Activated naive CD8-positive, alpha-beta T cell treated with anti-CD3 and anti-CD28 coated beads, Interleukin-2, amount 50 U/mL, for 16 hours (primary cell): Measurements from ENCODE around the gene UTP11.

Experiments
- DNase-seq: peaks from one replicate; pipeline ENCODE4 v3.0.0-alpha.2; 2020; ENCODE audit warnings: low read depth, low spot score

The UTP11 gene

DNA sequence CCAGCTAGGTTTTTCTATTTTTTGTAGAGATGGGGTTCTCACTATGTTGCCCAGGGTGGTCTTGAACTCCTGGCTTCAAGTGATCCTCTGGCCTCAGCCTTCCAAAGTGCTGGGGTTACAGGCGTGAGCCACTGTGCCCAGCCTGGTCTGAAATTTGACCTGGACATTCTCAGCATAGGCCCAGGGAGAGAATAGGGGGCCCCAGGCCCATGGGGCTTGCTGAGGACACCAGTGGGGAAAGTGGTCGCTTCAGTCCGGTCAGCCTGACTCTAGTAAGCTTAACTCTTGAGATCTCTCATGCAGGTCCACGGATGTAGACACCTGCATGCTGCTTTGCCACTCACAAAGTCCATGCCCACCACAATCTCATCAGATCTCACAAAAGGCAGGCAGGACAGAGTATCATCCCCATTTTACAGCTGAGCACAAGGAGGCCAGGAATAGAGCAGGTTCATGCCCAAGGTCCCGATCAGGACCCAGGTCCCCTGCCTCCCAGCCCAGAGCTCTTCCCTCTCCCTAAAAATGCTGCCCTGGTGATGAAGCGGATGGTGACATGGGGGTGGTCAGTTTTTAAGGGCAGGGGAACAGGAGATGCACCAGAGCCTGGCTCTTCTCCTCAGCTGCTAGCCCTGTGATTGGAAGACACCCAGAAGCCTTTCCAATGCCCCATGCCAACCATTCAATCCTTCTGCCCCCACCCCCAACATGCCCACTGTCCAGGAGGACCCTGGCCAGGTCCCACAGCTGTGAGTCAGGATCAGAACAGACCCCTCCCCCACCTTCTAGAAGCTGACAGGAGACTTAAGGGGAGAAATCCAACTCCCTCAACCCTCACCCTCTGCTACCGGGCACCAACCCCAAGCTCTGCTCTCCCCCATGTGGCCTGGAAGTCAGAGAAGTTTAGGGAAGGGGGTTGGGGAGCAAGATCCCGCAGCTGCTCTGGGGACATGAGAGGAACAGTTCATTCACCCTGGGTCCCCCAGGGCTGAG, 9.0 kb upstream of the UTP11 start:
- no peak for DNase-seq

DNA sequence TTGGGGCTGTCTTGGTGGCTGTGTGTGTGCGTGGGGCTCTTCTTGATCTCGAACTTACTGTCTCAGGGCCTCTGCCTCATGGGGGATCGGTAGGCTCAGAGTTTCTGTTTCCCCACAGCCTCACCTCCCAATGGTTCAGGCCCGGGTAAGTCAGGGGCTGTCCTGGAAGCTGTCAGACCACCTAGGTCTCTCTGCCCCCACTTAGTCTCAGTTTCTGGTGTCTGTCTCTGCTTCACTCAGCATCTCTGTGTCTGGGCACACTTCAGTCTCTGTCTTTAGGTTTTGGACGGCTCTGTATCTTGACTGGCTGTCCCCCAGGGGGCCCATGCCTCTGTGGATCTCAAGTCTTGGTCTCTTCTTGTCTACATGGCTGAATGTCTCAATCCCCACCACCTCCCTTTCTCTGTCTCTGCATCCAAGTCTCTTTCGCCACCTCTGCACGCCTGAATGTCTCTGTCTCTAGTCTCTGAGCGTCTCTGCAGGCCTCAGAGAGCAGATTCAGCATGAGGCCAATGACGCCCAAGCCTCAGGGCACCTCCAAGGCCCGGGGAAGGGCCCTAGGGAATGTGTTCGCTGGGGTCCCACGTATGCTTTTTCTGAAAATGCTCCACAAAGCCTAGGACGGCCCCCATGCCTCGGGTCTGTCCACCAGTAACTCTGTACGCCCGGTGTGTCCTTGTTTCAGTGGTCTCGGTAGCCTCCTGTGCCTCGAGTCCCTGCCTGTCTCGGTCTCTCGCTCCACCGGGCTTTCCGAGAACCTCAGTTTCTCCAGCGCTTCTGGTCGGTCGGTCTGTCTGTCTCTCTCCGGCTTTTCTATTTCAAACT, 8.0 kb upstream of the UTP11 start:
- DNase-seq = no peak

DNA sequence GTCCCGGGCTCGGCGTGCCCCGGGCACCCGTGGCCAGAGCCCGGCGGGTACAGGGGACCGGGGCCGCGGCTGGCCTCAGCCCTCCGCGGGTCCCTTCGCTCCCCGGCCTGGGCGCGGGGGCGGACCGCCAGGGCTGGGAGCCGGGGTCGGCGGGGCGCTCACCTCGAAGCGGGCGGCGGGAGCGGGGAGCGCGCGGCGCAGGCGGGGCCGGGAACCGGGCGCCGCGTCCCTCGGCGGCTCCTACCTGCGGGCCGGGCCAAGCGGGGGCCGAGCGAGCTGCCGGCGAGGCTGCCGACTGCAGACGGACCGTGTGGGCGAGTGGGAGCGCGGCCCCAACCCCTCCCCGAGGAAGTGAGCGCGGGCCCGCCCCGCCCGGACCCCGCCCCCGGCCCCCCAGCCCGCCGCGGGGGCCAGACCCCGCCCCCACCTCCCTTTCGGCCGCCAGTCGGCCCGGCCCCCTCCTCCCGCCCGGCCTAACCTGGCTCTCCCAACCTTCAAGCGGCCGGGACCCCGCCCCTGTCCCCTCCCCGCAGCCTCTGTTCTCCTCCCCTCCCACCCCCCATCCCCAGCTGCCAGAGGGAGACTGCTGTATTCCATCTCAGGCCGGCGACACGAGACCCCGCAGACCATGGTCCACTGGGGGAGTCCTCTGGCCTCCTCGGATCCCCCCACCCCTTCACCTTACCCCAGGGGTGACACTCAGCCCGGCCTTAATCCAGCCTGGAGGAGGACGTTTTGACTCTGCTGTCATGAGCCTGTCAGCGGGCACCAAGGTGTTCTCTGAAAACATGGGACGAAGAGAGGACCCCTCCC, 7.1 kb upstream of the UTP11 start, which contains the start of gene FHL3:
FHL3 (minus strand) TSS at position 320 of the 813 bp plus-strand sequence. CDS start 6,102 bp downstream, outside the sequence.
- DNase-seq = no peak

DNA sequence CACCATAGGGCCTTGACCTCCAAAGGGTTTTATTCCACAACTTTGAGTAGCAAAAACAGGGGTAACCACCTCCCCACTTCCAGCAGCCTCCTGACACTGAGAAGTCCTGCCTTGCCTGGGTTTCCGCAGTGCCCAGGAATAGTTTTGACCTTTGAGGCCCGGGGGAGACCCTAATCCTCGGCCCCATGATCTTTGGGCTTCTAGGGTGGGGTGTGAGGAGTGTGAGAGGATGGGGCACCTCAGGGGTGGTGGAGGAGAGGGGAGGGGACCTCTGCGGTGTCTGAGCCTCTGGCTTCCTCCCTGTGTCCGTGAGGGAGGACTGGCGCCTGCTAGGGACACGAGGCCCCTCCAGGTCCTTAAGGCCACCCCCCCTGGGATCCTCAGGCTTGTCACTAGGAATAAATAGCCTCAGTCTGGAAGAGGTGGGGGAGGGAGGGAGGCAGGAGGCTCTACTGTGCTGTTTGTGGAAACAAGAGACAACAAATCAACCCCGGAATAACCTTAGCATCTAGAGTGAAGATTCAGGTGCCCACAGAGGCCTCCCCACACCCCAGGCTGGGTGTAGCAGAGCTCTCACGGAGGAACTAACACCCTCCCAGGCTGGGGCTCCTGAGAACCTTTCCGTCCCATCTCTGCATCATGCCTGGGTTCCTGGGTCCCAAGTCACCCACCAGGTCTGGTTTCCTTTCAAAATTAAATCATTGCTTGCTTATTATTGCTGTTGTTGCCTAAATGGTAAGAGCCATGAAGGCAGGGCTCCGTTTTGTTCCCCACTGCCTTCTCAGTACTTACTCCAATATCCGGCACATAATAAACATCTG, 6.3 kb upstream of the UTP11 start:
- DNase-seq = no peak

DNA sequence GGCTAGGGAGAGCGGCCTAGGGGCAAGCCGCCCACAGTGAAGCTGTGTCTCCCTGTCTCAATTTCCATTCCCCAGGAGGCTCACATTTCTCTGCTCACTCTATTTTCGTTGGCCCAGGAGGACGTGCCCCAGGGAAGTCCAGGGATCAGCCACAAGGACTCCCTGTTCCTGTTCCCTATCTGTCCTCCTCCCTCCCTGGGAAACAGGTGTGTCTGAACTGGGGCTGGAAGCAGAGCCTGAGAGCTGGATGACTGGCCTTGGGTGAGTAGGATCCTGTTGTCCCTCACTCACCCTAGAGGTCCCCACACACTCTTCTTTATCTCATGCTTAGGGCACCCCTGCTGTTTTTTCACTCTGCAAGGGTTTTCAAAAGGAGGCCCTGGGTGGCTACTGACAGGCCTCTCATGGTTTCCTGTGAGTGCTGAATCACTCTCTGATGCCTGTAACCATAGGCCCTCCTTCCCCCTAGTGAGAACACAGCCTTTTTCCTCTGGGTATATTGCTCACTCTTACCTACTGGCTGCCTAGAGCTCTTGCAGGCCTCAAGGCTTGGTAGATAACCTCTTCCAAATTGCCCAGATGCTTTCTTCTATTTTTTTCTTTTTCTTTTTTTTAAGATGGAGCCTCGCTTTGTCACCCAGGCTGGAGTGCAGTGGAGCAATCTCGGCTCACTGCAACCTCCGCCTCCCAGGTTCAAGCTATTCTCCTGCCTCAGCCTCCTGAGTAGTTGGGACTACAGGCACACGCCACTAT, 3.3 kb upstream of the UTP11 start:
- DNase-seq = peak; percentile 29

DNA sequence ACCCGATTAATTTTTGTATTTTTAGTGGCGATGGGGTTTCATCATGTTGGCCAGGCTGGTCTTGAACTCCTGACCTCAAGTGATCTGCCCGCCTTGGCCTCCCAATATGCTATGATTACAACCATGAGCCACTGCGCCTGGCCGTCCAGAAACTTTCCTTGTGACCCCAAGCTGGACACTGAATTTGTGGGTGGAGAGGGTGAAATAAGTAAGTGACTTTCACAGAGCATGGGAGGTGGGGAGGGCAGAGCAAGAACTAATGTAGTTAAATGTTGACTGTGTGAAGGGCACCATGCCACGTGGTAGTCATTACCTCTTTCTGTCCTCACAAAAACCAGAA, 2.7 kb upstream of the UTP11 start:
- DNase-seq = no peak

DNA sequence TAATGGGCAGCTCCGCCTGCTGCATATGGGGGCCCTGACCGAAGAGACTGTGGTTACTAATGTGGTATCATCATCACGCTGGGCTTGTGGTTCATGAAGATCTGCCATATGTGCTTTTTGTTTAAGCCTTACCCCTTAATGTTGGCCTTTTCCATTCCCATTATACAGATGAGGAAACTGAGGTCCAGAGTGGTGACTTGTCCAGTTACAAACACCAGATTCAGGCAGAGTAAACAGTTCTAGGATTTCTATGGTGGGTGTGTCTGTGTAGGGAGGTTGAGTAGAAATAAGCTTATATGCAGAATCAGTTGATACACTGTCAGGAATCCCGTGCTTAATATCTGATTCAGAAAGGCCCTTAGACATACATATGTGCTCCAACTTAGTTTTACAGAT, 691 bp downstream of the UTP11 start:
- no peak for DNase-seq

DNA sequence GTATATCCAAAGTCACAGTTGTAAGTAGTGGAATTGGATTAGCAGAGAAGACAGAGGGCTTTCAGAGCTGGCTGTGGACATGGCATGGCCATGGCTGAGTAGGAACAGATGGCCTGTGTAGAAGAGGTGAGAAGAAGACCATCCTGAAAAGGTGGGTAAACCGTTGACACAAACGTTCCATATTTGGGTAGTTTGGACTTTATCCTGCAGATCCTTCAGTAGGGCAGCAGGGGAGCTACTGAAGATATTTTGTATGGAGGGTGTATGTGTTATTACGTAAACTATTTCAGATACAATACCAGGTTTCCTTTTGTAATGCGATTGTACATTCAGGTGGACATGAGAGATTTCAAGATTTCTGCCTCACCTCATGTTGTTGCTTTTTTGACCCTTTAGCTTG, 1.6 kb downstream of the UTP11 start:
- DNase-seq = no peak

DNA sequence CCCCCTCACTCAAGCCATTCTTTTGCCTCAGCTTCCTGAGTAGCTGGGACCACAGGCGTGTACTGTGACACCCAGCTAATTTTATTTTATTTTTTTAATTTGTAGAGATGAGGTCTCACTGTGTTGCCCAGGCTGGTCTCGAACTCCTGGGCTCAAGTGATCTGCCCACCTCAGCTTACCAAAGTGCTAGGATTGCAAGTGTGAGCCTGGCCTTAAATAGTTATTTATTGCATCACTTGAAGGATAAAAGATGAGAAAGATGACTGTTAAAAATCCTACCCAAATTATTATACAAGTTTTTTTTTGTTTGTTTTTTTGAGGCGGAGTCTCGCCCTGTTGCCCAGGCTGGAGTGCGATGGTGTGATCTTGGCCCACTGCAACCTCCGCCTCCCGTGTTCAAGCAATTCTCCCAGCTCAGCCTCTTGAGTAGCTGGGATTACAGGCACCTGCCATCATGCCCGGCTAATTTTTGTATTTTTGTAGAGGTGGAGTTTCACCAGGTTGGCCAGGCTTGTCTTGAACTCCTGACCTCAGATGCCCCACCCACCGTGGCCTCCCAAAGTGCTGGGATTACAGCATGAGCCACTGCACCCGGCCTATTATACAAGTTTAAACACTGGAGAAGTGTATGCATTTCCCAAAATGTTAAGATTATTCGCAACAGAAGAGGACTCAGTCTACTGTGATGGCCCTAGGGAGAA, 2.3 kb downstream of the UTP11 start:
- no peak for DNase-seq

DNA sequence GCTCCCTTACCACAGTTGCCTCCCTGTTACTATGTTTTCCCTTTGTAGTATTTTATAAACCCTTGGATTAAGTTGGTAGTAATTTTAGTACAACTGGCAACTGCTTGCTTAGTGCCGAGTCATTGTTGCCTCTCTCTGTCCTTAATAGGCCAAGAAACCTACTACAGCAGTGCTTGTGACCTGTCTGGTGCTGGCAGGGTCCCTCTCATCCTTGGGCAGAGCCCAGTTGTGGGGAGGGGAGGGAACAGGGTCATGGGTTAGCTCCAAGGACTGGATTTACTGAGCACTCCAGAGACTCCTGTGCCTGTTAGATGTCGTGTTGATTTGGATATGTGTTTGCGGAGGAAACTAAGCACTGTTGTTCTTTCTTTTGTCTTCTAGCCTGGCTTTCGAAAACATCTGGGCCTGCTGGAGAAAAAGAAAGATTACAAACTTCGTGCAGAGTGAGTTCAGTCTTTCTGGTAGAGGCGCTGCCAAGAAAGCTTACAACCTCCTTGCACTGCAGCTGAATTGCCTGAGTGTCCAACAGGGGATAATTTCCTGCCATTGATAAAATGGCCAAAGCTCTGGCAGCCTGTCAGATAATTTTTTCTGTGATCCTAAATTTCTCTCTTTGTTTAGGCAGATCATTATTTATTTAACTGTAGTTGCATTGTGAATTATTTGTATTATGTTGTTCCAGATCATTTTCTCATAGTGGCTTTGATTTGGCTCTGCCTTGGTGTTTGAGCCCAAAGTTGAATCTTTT, 3.6 kb downstream of the UTP11 start:
- no peak for DNase-seq

DNA sequence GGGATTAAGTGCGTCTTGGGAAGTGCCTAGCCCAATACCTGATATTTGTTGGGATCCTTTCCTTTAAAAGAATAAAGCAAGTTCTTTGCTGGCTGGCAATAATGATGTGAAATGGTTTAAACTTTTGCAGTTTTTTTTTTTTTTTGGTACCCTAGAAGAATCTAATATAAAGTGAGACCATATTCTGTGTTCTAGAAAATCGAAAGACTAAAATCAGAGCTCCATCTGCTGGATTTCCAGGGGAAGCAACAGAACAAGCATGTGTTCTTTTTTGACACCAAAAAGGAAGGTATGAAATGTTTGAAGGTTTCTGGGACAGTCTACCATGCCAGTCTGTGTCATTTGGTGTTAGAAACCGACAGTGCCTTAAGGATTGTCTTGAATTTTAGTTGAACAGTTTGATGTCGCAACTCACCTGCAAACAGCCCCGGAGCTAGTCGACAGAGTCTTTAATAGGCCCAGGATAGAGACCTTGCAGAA, 6.4 kb downstream of the UTP11 start:
- no peak for DNase-seq

DNA sequence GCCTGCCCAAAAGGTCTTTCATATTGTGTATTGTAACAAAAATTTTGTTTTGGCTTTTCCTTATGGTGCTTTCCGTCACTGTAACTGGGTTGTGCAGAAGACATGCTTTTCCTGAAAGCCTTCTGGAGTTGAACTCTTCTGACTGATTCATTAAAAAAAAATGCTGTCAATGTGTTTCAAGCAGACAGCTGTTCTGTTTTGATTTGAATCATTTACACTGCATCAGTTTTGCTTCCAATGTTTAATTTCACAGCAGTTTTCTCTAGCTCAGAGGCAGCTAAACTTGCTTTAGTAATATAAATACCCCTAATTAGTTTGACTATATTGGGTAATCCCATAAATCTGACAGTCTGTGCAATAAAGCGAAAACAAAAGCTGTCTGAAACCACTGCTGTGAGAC, 7.9 kb downstream of the UTP11 start:
- no peak for DNase-seq

DNA sequence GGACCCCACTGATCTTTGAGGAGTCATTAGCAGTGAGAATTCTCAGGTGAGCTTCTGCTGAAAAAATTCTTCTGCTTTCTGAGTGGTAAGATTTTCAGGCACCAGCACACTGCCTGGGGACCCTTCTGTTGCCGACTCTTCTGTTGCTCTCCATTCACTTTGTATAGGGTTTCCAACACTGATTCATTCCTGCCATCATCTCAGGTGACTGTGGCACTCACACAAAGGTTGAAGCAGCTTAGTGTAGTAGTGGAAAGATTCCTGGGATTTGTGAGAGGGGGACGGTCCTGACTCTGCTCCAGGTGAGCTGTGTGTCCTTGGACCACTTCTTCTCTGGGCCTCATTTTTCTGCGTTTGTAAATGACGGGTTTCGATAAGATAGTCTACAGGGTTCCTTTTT, 9.4 kb downstream of the UTP11 start:
- no peak for DNase-seq

DNA sequence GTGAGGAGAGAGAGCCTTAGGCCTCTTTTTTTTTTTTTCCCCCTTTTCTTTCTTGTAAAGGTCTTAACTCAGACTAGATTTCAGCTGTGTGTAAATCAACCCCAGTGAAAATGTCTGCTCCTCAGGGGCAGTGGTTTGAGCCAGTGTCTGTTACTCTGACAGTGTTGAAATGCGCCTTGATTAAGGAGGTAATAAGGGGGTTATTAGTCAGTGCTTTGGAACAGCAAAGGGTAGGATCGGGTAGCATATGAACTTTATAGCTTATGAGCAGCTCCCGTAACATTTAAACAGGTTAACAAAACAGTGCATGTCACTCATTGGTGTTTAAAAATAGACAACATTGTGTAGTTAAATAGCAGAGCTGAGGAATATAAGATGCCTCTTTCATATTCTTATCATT, 10.3 kb downstream of the UTP11 start:
- DNase-seq = no peak

DNA sequence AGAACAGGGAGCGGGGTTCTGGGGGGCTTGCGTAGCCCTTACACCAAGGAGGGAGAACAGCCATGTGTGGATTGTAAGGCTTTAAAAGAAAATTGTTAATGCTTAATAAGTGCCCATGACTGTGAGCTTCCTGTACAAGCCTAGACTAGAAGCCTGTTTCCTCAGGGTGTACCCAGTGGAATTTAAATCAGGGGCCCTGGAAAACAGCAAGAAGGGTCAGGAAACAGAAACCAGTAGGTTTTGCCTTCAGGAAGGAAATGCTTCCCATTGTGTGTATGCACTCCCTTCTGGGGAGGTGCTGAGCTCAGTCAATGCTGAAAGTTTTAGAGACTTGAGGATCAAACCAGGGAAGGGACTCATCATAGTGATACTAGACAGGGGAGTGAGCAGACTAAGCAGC, 12.7 kb downstream of the UTP11 start:
- DNase-seq = no peak

DNA sequence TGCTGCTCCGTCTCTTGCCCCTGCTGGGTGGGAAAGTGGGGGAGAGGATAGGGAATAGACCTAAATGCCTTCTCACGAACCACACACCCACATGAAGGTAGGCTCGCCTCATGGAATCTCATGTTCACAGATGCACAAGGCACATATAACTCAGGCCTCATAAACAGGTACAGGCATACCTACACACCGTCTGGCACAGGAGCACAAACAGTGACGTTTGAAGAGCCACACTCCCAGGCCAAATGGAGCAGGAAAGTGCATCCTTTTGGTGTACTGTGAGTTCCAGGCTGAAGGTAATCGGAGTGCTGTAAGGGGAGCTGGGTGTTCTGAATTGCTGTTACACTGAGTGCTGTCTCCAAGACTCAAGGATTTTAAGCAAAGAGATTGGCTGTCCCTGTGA, 13.1 kb downstream of the UTP11 start:
- no peak for DNase-seq

DNA sequence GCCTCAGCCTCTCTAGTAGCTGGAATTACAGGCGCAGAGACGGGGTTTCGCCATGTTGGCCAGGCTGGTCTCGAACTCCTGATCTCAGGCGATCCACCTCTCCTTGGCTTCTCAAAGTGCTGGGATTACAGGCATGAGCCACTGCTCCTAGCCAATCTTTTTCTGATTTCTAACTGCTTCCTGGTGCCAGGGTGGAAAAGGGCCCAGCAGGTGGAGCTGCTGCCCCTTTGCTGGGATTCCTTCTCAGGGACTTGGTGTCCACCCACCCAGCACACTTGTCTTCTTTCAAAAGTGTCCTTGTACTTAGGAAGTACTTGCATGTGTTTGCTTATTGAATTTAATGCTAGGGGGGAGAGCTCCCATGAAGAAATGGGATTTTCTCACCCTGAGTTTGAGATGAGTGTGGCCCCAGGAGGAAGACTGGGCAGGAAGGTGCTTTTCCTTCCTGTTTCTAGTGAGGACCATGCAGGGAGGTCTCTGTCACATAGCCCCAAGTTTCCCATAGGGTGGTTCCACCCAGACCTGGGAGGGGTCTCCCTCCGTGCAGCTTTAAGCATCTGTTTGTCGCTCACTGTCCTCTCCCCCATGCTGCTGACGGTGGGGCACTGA, 14.2 kb downstream of the UTP11 start:
- no peak for DNase-seq
